Measurements from ENCODE around the gene KIF2A. TPM values are rescaled to one million over a fixed set of nuclear protein-coding genes. Genes with fewer than 3 reads are reported as not detected.

The KIF2A gene
- total RNA-seq, 1 experiment from 2014 or later, result 42.9 TPM

GRCh38 chr5:62331921-62332320 lies 25.9 kb downstream of the KIF2A start:
- TF ChIP-seq EZH2 (IDR thresholded peaks at IDR 0.05) (no peak), CEBPB (IDR thresholded peaks at IDR 0.05; ENCODE audit: low read depth) (no peak), ELF1 (IDR thresholded peaks at IDR 0.05; ENCODE audit: borderline replicate concordance, low read depth) (no peak), SP1 (IDR thresholded peaks at IDR 0.05; ENCODE audit: low read depth) (no peak), CTCF (IDR thresholded peaks at IDR 0.05 in 2 of 3, conservative IDR thresholded peaks at IDR 0.05 in 1 of 3; ENCODE audit: borderline replicate concordance in 1 of 3, insufficient read depth in 1 of 3, low read depth in 2 of 3, low read length in 2 of 3) (no peak), CBX3 (IDR thresholded peaks at IDR 0.05; ENCODE audit: low read depth) (no peak), YY1 (IDR thresholded peaks at IDR 0.05; ENCODE audit: extremely low read depth, insufficient replicate concordance, low read depth, low read length) (no peak), POLR2A (IDR thresholded peaks at IDR 0.05; ENCODE audit: borderline replicate concordance, extremely low read depth, insufficient read depth, insufficient read length) (no peak), ZNF274 (IDR thresholded peaks at IDR 0.05; ENCODE audit: low read depth, low read length) (no peak), RAD21 (IDR thresholded peaks at IDR 0.05; ENCODE audit: low read depth) (no peak), SIN3A (IDR thresholded peaks at IDR 0.05; ENCODE audit: low read depth) (no peak)
- TF ChIP-seq, protein P1, sequence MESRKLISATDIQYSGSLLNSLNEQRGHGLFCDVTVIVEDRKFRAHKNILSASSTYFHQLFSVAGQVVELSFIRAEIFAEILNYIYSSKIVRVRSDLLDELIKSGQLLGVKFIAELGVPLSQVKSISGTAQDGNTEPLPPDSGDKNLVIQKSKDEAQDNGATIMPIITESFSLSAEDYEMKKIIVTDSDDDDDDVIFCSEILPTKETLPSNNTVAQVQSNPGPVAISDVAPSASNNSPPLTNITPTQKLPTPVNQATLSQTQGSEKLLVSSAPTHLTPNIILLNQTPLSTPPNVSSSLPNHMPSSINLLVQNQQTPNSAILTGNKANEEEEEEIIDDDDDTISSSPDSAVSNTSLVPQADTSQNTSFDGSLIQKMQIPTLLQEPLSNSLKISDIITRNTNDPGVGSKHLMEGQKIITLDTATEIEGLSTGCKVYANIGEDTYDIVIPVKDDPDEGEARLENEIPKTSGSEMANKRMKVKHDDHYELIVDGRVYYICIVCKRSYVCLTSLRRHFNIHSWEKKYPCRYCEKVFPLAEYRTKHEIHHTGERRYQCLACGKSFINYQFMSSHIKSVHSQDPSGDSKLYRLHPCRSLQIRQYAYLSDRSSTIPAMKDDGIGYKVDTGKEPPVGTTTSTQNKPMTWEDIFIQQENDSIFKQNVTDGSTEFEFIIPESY (IDR thresholded peaks at IDR 0.05; ENCODE audit: extremely low read depth, insufficient replicate concordance, low read length), result no peak
- Histone ChIP-seq H3K36me3 (ENCODE audit: control insufficient read depth in 1 of 2, insufficient read depth in 2 of 2, low read length in 2 of 2) (no peaks in the 10 kb centered on the region), H3K4me2 (ENCODE audit: low read length) (no peak overlapping the region), H3K9me2 (ENCODE audit: insufficient read depth) (no peaks in the 10 kb centered on the region), H3K4me3 (replicated peaks in 1 of 2; ENCODE audit: low read depth in 1 of 2, low read length in 2 of 2) (no peak overlapping the region), H2AFZ (ENCODE audit: low read depth, low read length, poor library complexity, severe bottlenecking) (no peak overlapping the region), H3K4me1 (ENCODE audit: control insufficient read depth in 1 of 2, insufficient read depth in 2 of 2, low read length in 2 of 2) (no peaks in the 10 kb centered on the region), H3K27me3 (ENCODE audit: insufficient read depth, low read length) (no peaks in the 10 kb centered on the region), H3K9me3 (ENCODE audit: control insufficient read depth in 1 of 2, insufficient read depth in 1 of 2, low read depth in 1 of 2, low read length in 2 of 2) (no peaks in the 10 kb centered on the region), H3K27ac (ENCODE audit: low read depth, low read length) (no peak overlapping the region), H3K79me2 (ENCODE audit: insufficient read depth, low read length) (peaks cover 75% of the 10 kb centered on the region), H4K20me1 (ENCODE audit: insufficient read depth) (no peaks in the 10 kb centered on the region), H3K9ac (ENCODE audit: low read length) (no peak overlapping the region)
- CTCF ChIA-PET, result no interaction called here
- no TSS peak for BruUV-seq (replicated peaks)
- RAD21 ChIA-PET (ENCODE audit: low non-redundant PET in 1 of 2, low total read pairs in 2 of 2, uncharacterized antibody in 2 of 2, unreplicated experiment in 2 of 2), result no interaction called here
- ATAC-seq (no peak), DNase-seq (ENCODE audit: low read depth, low spot score) (no peak)
- intact Hi-C loops (cut with micrococcal nuclease), result no loop called here
- POLR2A ChIA-PET, result no interaction called here

Measured in HCT116 (cell line).